GM12878 (cell line): ENCODE results near the gene SLC12A3. TPM values are rescaled to one million over a fixed set of nuclear protein-coding genes. Genes with fewer than 3 reads are reported as not detected.

Experiments used
- BACH1 ChIP-seq: fragments of 450-650 bp; IDR thresholded peaks from 2 replicates; pipeline ENCODE4 v1.6.1; 2017; ENCODE audit warnings: mild to moderate bottlenecking, borderline replicate concordance
- BCL11A ChIP-seq: IDR thresholded peaks from 2 replicates; pipeline ENCODE4 v1.6.1; 2011; ENCODE audit warnings: low read depth, low read length
- BCL3 ChIP-seq: IDR thresholded peaks from 2 replicates; pipeline ENCODE4 v1.6.1; 2011; ENCODE audit warnings: borderline replicate concordance, low read depth, mild to moderate bottlenecking, moderate library complexity, low read length; ENCODE audit not compliant: insufficient read depth, poor library complexity, severe bottlenecking
- CTCF ChIP-seq, 3 experiments: IDR thresholded peaks in 2 of 3; conservative IDR thresholded peaks in 1 of 3; 2 replicates each; pipeline ENCODE4 v1.5.1; 2011; ENCODE audit warnings: low read depth in 3 of 3, low read length in 3 of 3, mild to moderate bottlenecking in 3 of 3, control low read depth in 2 of 3, moderate library complexity in 2 of 3, inconsistent platforms in 1 of 3, mixed read lengths in 1 of 3; ENCODE audit not compliant: control insufficient read depth in 2 of 3, insufficient read depth in 1 of 3; ENCODE audit errors: extremely low read depth in 1 of 3
- DPF2 ChIP-seq: fragments of 450-650 bp; IDR thresholded peaks from 2 replicates; pipeline ENCODE4 v1.6.1; 2017; ENCODE audit warnings: mild to moderate bottlenecking
- EP300 ChIP-seq, 2 experiments: fragments of 150-350 bp in 1 of 2; IDR thresholded peaks; 2 replicates each; pipeline ENCODE4 v1.6.1; 2011 to 2012; ENCODE audit warnings: low read depth in 2 of 2, low read length in 2 of 2, borderline replicate concordance in 1 of 2, improper control_type of control experiment in 1 of 2, inconsistent platforms in 1 of 2; ENCODE audit not compliant: control insufficient read depth in 1 of 2
- EZH2 ChIP-seq: IDR thresholded peaks from 2 replicates; pipeline ENCODE4 v1.6.1; 2012; ENCODE audit warnings: low read depth, mild to moderate bottlenecking, control low read depth, inconsistent platforms, low read length, borderline replicate concordance; ENCODE audit not compliant: control insufficient read depth
- JUND ChIP-seq: IDR thresholded peaks from 2 replicates; pipeline ENCODE4 v1.6.1; 2012; ENCODE audit warnings: low read depth, mild to moderate bottlenecking, low read length, improper control_type of control experiment, moderate library complexity
- KDM1A ChIP-seq: fragments of 200-600 bp; sonication (generic); IDR thresholded peaks from 2 replicates; pipeline ENCODE4 v1.6.1; 2016; ENCODE audit warnings: borderline replicate concordance
- MYC ChIP-seq: IDR thresholded peaks from 2 replicates; pipeline ENCODE4 v1.6.1; 2011; ENCODE audit warnings: mild to moderate bottlenecking, low read length, moderate library complexity, inconsistent platforms; ENCODE audit not compliant: insufficient read depth, insufficient replicate concordance, insufficient read length, severe bottlenecking
- NFIC ChIP-seq: IDR thresholded peaks from 2 replicates; pipeline ENCODE4 v1.6.1; 2012; ENCODE audit warnings: low read depth, mild to moderate bottlenecking, inconsistent platforms, low read length, moderate library complexity
- NFYA ChIP-seq: IDR thresholded peaks from 2 replicates; pipeline ENCODE4 v1.6.1; 2011; ENCODE audit warnings: low read depth, mild to moderate bottlenecking, low read length, improper control_type of control experiment, borderline replicate concordance
- NFYB ChIP-seq: IDR thresholded peaks from 2 replicates; pipeline ENCODE4 v1.6.1; 2011; ENCODE audit warnings: low read depth, mild to moderate bottlenecking, low read length, improper control_type of control experiment, moderate library complexity; ENCODE audit not compliant: insufficient read depth
- NR2F1 ChIP-seq: fragments of 450-650 bp; conservative IDR thresholded peaks from 2 replicates; pipeline ENCODE4 v1.6.1; 2017; ENCODE audit warnings: mild to moderate bottlenecking
- PKNOX1 ChIP-seq: fragments of 450-650 bp; IDR thresholded peaks from 2 replicates; pipeline ENCODE4 v1.6.1; 2016; ENCODE audit warnings: mild to moderate bottlenecking
- SKIL ChIP-seq: fragments of 450-650 bp; IDR thresholded peaks from 2 replicates; pipeline ENCODE4 v1.6.1; 2017; ENCODE audit warnings: mild to moderate bottlenecking, low read depth, inconsistent platforms; ENCODE audit not compliant: poor library complexity, severe bottlenecking
- SP1 ChIP-seq: IDR thresholded peaks from one replicate; pipeline ENCODE4 v1.6.1; 2011; ENCODE audit warnings: low read depth, low read length
- polyA plus RNA-seq, 11 experiments: library from polyadenylated mRNA; depleted of rRNA in 4 of 11; unstranded in 6 of 11; stranded (reverse) in 5 of 11; fragments of >200 nt; fragmentation: Nextera tagmentation in 4 of 11; fragmentation: Illumina TruSeq in 1 of 11; extraction: Ambion mirVana in 4 of 11; extraction: Trizol in 1 of 11; gene quantifications; 1 replicate in 1 of 11; 2 replicates in 10 of 11; pipeline versions ENCODE4 v1.2.1 to v1.2.3, GENCODE V29; 2011 to 2016; ENCODE audit warnings: inconsistent platforms in 2 of 11, missing spikeins in 2 of 11, low read depth in 1 of 11
- total RNA-seq, 4 experiments: library from RNA; depleted of rRNA in 3 of 4; stranded (reverse); fragments of >200 nt in 3 of 4; fragmentation: Illumina TruSeq in 1 of 4; extraction: Trizol in 1 of 4; gene quantifications; 2 replicates each; pipeline versions ENCODE4 v1.2.1 to v1.2.3, GENCODE V29; 2013 to 2021

The SLC12A3 gene
- total and polyA plus RNA-seq, 10 of the 15 experiments (the other 5 are each of a cell fraction or from before 2014, with no cell fraction given) = 0.05 to 6.3 (median 3.1) TPM

GRCh38 chr16:56869513-56870275, 4.7 kb downstream of the SLC12A3 start (continued):
- TF ChIP-seq NR2F1 (peak; percentile 53), DPF2 (0 out of 2 replicates have a peak, but pooled peaks have one; percentile 12), SP1 (no peak), EZH2 (no peak), EP300 (IDR thresholded peaks at IDR 0.05; ENCODE audit: borderline replicate concordance in 1 of 2, control insufficient read depth in 1 of 2, low read depth in 2 of 2, low read length in 2 of 2) (no peak), NFYB (no peak), BCL11A (no peak), MYC (no peak), NFIC (no peak), PKNOX1 (0 out of 2 replicates have a peak, but pooled peaks have one; percentile 39), CTCF (IDR thresholded peaks at IDR 0.05 in 2 of 3, conservative IDR thresholded peaks at IDR 0.05 in 1 of 3; ENCODE audit: control insufficient read depth in 2 of 3, extremely low read depth in 1 of 3, insufficient read depth in 1 of 3, low read depth in 3 of 3, low read length in 3 of 3) (peak; percentile 47 to 63 (median 59)), NFYA (no peak), KDM1A (no peak), BACH1 (no peak), SKIL (no peak), JUND (no peak), BCL3 (no peak)
